B cell (primary cell): ENCODE measurements around the gene PCBP2.

Source experiments
- EZH2 ChIP-seq: IDR thresholded peaks from 2 replicates; pipeline ENCODE4 v1.6.1; 2012; ENCODE audit warnings: borderline replicate concordance, low read depth, mild to moderate bottlenecking, moderate library complexity, low read length; ENCODE audit not compliant: insufficient read depth, poor library complexity, severe bottlenecking
- TF ChIP-seq, protein P1 (sequence below): fragments of 200-600 bp; IDR thresholded peaks from one replicate; pipeline ENCODE4 v1.8.0; 2022; ENCODE audit warnings: antibody characterized with exemption, mild to moderate bottlenecking

DNA sequence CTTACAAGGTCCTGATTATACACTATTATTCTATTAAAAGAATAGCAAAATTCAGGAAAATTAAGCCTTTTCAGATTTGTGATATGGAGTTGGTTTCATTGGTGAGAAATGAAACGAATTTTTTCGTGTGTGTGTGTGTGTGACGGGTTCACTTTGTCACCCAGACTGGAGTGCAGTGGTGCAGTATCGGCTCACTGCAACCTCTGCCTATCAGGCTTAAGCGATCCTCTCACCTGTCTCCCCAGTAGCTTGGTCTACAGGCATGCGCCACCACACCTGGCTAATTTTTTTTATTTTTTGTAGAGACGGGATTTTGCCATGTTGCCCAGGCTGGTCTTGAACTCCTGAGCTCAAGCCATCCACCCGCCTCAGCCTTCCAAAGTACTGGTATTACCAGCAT lies 9.7 kb downstream of the PCBP2 start:
- TF ChIP-seq, protein P1, sequence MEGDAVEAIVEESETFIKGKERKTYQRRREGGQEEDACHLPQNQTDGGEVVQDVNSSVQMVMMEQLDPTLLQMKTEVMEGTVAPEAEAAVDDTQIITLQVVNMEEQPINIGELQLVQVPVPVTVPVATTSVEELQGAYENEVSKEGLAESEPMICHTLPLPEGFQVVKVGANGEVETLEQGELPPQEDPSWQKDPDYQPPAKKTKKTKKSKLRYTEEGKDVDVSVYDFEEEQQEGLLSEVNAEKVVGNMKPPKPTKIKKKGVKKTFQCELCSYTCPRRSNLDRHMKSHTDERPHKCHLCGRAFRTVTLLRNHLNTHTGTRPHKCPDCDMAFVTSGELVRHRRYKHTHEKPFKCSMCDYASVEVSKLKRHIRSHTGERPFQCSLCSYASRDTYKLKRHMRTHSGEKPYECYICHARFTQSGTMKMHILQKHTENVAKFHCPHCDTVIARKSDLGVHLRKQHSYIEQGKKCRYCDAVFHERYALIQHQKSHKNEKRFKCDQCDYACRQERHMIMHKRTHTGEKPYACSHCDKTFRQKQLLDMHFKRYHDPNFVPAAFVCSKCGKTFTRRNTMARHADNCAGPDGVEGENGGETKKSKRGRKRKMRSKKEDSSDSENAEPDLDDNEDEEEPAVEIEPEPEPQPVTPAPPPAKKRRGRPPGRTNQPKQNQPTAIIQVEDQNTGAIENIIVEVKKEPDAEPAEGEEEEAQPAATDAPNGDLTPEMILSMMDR = no peak
- TF ChIP-seq EZH2 = no peak
